A549 (cell line): Measurements from ENCODE around the gene ALAD. TPM values are rescaled to one million over a fixed set of nuclear protein-coding genes. Genes with fewer than 3 reads are reported as not detected.

ENCODE experiments used
- ATAC-seq, 2 experiments: fragments of 200-7000 bp in 1 of 2; fragments of >200 bp in 1 of 2; cut with Nextera tagmentation in 1 of 2; cut with Tn5 transposase in 1 of 2; 3 replicates each; pipeline versions ENCODE4 v1.8.0 to v1.9.1; 2018 to 2020; ENCODE audit warnings: mild to moderate bottlenecking in 1 of 2, moderate library complexity in 1 of 2
- CTCF ChIA-PET: fragments of 300-600 bp; sonication (Branson Sonifier 250); formaldehyde crosslinking; extraction: SDS; loops from one replicate; lab custom pipeline; 2021; ENCODE audit warnings: antibody characterized with exemption, inconsistent platforms; lab: Yijun Ruan, JAX
- POLR2A ChIA-PET: fragments of 350-600 bp; formaldehyde crosslinking; extraction: SDS; loops from one replicate; lab custom pipeline; 2021; ENCODE audit warnings: antibody characterized with exemption, inconsistent platforms; lab: Yijun Ruan, JAX
- DNase-seq, 2 experiments: peaks; one replicate each; pipeline versions ENCODE4 v3.0.0 to v3.0.0-alpha.2; 2011 to 2016; ENCODE audit warnings: low read depth in 1 of 2, low spot score in 1 of 2
- FAIRE-seq: peaks from 2 replicates; lab custom pipeline; 2011; peaks lifted over from hg19 to GRCh38; lab: Jason Lieb, UNC
- H3K27ac ChIP-seq, 2 experiments: fragments of >200 bp; sonication (Bioruptor Twin); formaldehyde crosslinking; 3 replicates each; pipeline ENCODE4 v1.5.1; 2016 to 2017
- H3K4me1 ChIP-seq: fragments of >200 bp; sonication (Bioruptor Twin); formaldehyde crosslinking; 3 replicates; pipeline ENCODE4 v1.6.1; 2016
- H3K4me2 ChIP-seq: fragments of >200 bp; sonication (Bioruptor Twin); formaldehyde crosslinking; 3 replicates; pipeline ENCODE4 v1.6.1; 2016
- H3K4me3 ChIP-seq: fragments of >200 bp; sonication (Bioruptor Twin); formaldehyde crosslinking; 3 replicates; pipeline ENCODE4 v1.5.1; 2016
- H3K9me3 ChIP-seq: fragments of >200 bp; sonication (Bioruptor Twin); formaldehyde crosslinking; 3 replicates; pipeline ENCODE4 v1.6.1; 2016
- CBX2 ChIP-seq: fragments of 200-600 bp; sonication (generic); IDR thresholded peaks from 2 replicates; pipeline ENCODE4 v1.6.1; 2016; ENCODE audit warnings: low read depth, mild to moderate bottlenecking, borderline replicate concordance
- CEBPB ChIP-seq, 2 experiments: fragments of >200 bp in 1 of 2; sonication (Bioruptor Twin) in 1 of 2; formaldehyde crosslinking in 1 of 2; IDR thresholded peaks; 2 replicates each; pipeline ENCODE4 v1.6.1; 2012 to 2016
- CHD2 ChIP-seq: fragments of 150-350 bp; IDR thresholded peaks from 2 replicates; pipeline ENCODE4 v1.6.1; 2014; ENCODE audit warnings: low read length; ENCODE audit not compliant: partially characterized antibody
- ESRRA ChIP-seq: fragments of 150-350 bp; IDR thresholded peaks from 2 replicates; pipeline ENCODE4 v1.6.1; 2014; ENCODE audit warnings: mild to moderate bottlenecking, low read length, borderline replicate concordance
- FOSL2 ChIP-seq, 2 experiments: fragments of 450-650 bp in 1 of 2; fragments of >200 bp in 1 of 2; sonication (Bioruptor Twin) in 1 of 2; formaldehyde crosslinking; IDR thresholded peaks; 2 replicates each; pipeline versions ENCODE4 v1.5.0 to v1.6.1; 2016 to 2020; ENCODE audit warnings: mild to moderate bottlenecking in 1 of 2, moderate library complexity in 1 of 2
- HEYL ChIP-seq: fragments of 250-450 bp; sonication (Bioruptor Pico); IDR thresholded peaks from 2 replicates; pipeline ENCODE4 v1.8.0; 2021; ENCODE audit warnings: mild to moderate bottlenecking, moderate library complexity
- HOXA7 ChIP-seq: fragments of 250-450 bp; sonication (Bioruptor Pico); IDR thresholded peaks from 2 replicates; pipeline ENCODE4 v1.5.0; 2020; ENCODE audit warnings: mild to moderate bottlenecking, moderate library complexity
- HOXB13 ChIP-seq: fragments of 250-450 bp; sonication (Bioruptor Pico); IDR thresholded peaks from 2 replicates; pipeline ENCODE4 v1.5.0; 2020; ENCODE audit warnings: low read depth, mild to moderate bottlenecking, moderate library complexity
- HOXB5 ChIP-seq: fragments of 250-450 bp; sonication (Bioruptor Pico); IDR thresholded peaks from 2 replicates; pipeline ENCODE4 v1.5.0; 2020; ENCODE audit warnings: mild to moderate bottlenecking, moderate library complexity
- JUNB ChIP-seq: fragments of >200 bp; sonication (Bioruptor Twin); formaldehyde crosslinking; IDR thresholded peaks from 2 replicates; pipeline ENCODE4 v1.6.1; 2016
- KDM1A ChIP-seq: fragments of 200-600 bp; sonication (generic); IDR thresholded peaks from 2 replicates; pipeline ENCODE4 v1.6.1; 2016; ENCODE audit warnings: low read depth, mild to moderate bottlenecking
- MYC ChIP-seq: IDR thresholded peaks from 2 replicates; pipeline ENCODE4 v1.6.1; 2012; ENCODE audit warnings: mild to moderate bottlenecking, inconsistent platforms, low read length, improper control_type of control experiment, borderline replicate concordance
- NFE2L2 ChIP-seq: fragments of 150-350 bp; conservative IDR thresholded peaks from 2 replicates; pipeline ENCODE4 v1.6.1; 2014; ENCODE audit warnings: low read length
- POLR2AphosphoS2 ChIP-seq: conservative IDR thresholded peaks from 2 replicates; pipeline ENCODE4 v1.6.1; 2012; ENCODE audit warnings: low read length, improper control_type of control experiment, inconsistent platforms
- RCOR1 ChIP-seq: fragments of 150-350 bp; IDR thresholded peaks from 2 replicates; pipeline ENCODE4 v1.6.1; 2014; ENCODE audit warnings: antibody characterized with exemption, low read length, low read depth
- RFX5 ChIP-seq: fragments of 450-650 bp; IDR thresholded peaks from 2 replicates; pipeline ENCODE4 v1.7.1; 2014; ENCODE audit warnings: antibody characterized with exemption, mild to moderate bottlenecking, moderate library complexity
- SREBF2 ChIP-seq: fragments of 450-650 bp; IDR thresholded peaks from 2 replicates; pipeline ENCODE4 v1.6.1; 2014; ENCODE audit warnings: mild to moderate bottlenecking, moderate library complexity
- TP53 ChIP-seq: fragments of 250-450 bp; sonication (Bioruptor Pico); IDR thresholded peaks from 2 replicates; pipeline ENCODE4 v1.5.0; 2021; ENCODE audit warnings: mild to moderate bottlenecking, moderate library complexity
- ZC3H11A ChIP-seq: fragments of 450-650 bp; IDR thresholded peaks from 2 replicates; pipeline ENCODE4 v1.6.1; 2014; ENCODE audit warnings: antibody characterized with exemption, mild to moderate bottlenecking
- ZSCAN20 ChIP-seq: fragments of 250-450 bp; sonication (Bioruptor Pico); IDR thresholded peaks from 2 replicates; pipeline ENCODE4 v1.8.0; 2022; ENCODE audit warnings: mild to moderate bottlenecking, moderate library complexity
- WGBS: methylation state at CpG from one replicate; pipeline ENCODE4 v1.1.6; 2017; ENCODE audit errors: missing lambda C conversion rate; 5-methylcytosine and 5-hydroxymethylcytosine counted together
- polyA plus RNA-seq, 4 experiments: library from polyadenylated mRNA; depleted of rRNA in 3 of 4; stranded (reverse); fragments of >200 nt; fragmentation: RNase III in 1 of 4; extraction: RNeasy Plus Mini Kit Qiagen cat#74134 plus additional on column Dnase treatment in 1 of 4; gene quantifications; 2 replicates in 3 of 4; 3 replicates in 1 of 4; pipeline ENCODE4 v1.2.3, GENCODE V29; 2011 to 2017
- TF ChIP-seq, protein P1 (sequence below): IDR thresholded peaks from 2 replicates; pipeline ENCODE4 v1.6.1; 2012; ENCODE audit warnings: low read depth, borderline replicate concordance
- TF ChIP-seq, protein P2 (sequence below): fragments of 250-450 bp; sonication (Bioruptor Pico); IDR thresholded peaks from 2 replicates; pipeline ENCODE4 v1.5.0; 2020; ENCODE audit warnings: low read depth, mild to moderate bottlenecking, moderate library complexity
- TF ChIP-seq, protein P3 (sequence below): IDR thresholded peaks from 2 replicates; pipeline ENCODE4 v1.6.1; 2012
- TF ChIP-seq, protein P4 (sequence below): IDR thresholded peaks from 2 replicates; pipeline ENCODE4 v1.6.1; 2012

ALAD gene
- polyA plus RNA-seq, 2 of the 4 experiments (the other 2 are of a cell fraction) = 5.7 to 18.5 TPM

DNA sequence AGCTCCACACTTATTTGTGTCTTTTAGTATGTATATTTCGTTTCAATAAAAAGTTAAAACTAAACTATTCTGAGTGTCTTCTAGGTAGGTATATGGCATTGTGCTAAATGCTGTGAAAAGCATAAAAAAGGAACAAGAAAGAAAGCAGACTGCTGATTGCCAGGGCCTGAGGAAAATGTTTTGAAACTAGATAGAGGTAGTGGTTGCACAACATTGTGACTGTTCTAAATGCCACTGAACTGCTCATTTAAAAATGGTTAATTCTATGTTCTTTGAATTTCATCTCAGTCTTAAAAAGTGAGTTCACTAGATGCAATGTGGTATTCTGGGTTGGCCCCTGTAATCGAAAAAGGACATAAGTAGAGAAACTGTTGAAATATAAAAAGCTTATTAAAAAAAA is 2.6 kb upstream of the ALAD start:
- DNase-seq = no peak
- no peak for FAIRE-seq
- ChIA-PET POLR2A (no interaction called here), CTCF (interaction anchor here (0.6 to 7.3 kb wide), 12 partner anchors 15 to 255 kb away, joined by 3 to 56 read pairs (median 4); partner anchors contain the start of genes BSPRY and HDHD3)
- WGBS = 29% methylated on average over 2 of the region's 2 CpGs
- H3K4me1 ChIP-seq = peaks cover 10% of the 10 kb centered on the region; the same call in 1 of the 3 replicates
- no peak for ATAC-seq
- TF ChIP-seq POLR2AphosphoS2 (no peak), NFE2L2 (no peak), HOXA7 (CRISPR knock-in tag) (no peak), MYC (no peak), FOSL2 (IDR thresholded peaks at IDR 0.05) (no peak), FOSL2 (CRISPR knock-in tag; IDR thresholded peaks at IDR 0.05) (no peak), ZC3H11A (no peak), HOXB13 (CRISPR knock-in tag) (no peak), ZSCAN20 (CRISPR knock-in tag) (no peak), HEYL (no peak), CBX2 (no peak), SREBF2 (no peak), CEBPB (IDR thresholded peaks at IDR 0.05) (no peak), ESRRA (no peak), HOXB5 (CRISPR knock-in tag) (no peak)
- TF ChIP-seq, protein P1, sequence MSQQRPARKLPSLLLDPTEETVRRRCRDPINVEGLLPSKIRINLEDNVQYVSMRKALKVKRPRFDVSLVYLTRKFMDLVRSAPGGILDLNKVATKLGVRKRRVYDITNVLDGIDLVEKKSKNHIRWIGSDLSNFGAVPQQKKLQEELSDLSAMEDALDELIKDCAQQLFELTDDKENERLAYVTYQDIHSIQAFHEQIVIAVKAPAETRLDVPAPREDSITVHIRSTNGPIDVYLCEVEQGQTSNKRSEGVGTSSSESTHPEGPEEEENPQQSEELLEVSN = no peak
- no peak overlapping the region for H3K4me2 ChIP-seq
- no peaks in the 10 kb centered on the region for H3K9me3 ChIP-seq
- H3K4me3 ChIP-seq = no peak overlapping the region
- no peak overlapping the region for H3K27ac ChIP-seq

DNA sequence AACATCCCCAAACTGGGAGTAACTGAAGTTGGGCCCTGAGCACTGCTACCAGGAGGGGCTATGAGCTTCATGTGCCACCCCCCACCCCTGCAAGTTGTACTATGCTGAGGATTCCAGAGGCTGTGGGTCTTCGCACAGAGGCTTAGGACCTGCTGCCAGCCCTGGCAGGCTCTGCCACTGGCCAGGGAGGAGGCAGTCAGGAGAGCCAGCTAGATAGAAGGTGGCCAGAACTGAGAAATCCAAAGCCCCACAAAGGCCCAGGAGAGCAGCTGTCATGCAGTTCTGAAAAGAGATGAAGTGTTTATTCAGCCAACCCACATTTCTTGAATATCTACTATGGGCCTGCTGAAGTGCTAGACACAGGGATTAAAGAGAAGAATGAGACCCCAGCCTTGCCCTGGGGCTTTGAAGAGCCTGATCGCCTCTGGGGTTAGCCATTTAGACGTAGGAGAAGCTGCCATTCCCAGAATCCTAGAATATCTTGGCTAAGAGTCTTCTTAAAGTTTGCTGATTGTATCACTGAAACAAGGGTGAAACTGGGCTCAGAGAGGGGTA is 1.4 kb downstream of the ALAD start:
- H3K4me2 ChIP-seq = peak overlapping the region; percentile 83
- no peaks in the 10 kb centered on the region for H3K9me3 ChIP-seq
- peaks cover 10% of the 10 kb centered on the region; the same call in 1 of the 3 replicates for H3K4me1 ChIP-seq
- TF ChIP-seq ZC3H11A (no peak), CHD2 (no peak), TP53 (CRISPR knock-in tag) (no peak), RFX5 (no peak), RCOR1 (no peak), FOSL2 (IDR thresholded peaks at IDR 0.05) (no peak), FOSL2 (CRISPR knock-in tag; IDR thresholded peaks at IDR 0.05) (no peak), JUNB (no peak), CBX2 (no peak), KDM1A (no peak)
- TF ChIP-seq, protein P2, sequence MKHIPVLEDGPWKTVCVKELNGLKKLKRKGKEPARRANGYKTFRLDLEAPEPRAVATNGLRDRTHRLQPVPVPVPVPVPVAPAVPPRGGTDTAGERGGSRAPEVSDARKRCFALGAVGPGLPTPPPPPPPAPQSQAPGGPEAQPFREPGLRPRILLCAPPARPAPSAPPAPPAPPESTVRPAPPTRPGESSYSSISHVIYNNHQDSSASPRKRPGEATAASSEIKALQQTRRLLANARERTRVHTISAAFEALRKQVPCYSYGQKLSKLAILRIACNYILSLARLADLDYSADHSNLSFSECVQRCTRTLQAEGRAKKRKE (CRISPR knock-in tag) = no peak
- TF ChIP-seq, protein P3, sequence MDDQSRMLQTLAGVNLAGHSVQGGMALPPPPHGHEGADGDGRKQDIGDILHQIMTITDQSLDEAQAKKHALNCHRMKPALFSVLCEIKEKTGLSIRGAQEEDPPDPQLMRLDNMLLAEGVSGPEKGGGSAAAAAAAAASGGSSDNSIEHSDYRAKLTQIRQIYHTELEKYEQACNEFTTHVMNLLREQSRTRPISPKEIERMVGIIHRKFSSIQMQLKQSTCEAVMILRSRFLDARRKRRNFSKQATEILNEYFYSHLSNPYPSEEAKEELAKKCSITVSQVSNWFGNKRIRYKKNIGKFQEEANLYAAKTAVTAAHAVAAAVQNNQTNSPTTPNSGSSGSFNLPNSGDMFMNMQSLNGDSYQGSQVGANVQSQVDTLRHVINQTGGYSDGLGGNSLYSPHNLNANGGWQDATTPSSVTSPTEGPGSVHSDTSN = no peak
- TF ChIP-seq, protein P4, sequence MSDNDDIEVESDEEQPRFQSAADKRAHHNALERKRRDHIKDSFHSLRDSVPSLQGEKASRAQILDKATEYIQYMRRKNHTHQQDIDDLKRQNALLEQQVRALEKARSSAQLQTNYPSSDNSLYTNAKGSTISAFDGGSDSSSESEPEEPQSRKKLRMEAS = no peak
- TF ChIP-seq, protein P1 = no peak
- ATAC-seq (no peak), FAIRE-seq (no peak), DNase-seq (no peak)
- WGBS = 92% methylated on average over 3 of the region's 3 CpGs
- ChIA-PET CTCF (interaction anchor here (0.7 to 7.3 kb wide), 12 partner anchors 11 to 257 kb away, joined by 3 to 56 read pairs (median 10); partner anchors contain the start of genes C9orf43, CDC26, POLE3 and PRPF4), POLR2A (interaction anchor here (1.2 to 1.8 kb wide), 2 partner anchors 11 to 125 kb away, joined by 4 to 12 read pairs; partner anchors contain the start of genes C9orf43, CDC26, POLE3 and PRPF4)
- no peak overlapping the region; the same call in 2 of the 3 replicates for H3K4me3 ChIP-seq
- H3K27ac ChIP-seq = no peak overlapping the region
